ENCODE results near the gene PYDC1. TPM values are rescaled to one million over a fixed set of nuclear protein-coding genes. Genes with fewer than 3 reads are reported as not detected.

The PYDC1 gene
- total RNA-seq, 1 experiment from 2014 or later = not detected

DNA sequence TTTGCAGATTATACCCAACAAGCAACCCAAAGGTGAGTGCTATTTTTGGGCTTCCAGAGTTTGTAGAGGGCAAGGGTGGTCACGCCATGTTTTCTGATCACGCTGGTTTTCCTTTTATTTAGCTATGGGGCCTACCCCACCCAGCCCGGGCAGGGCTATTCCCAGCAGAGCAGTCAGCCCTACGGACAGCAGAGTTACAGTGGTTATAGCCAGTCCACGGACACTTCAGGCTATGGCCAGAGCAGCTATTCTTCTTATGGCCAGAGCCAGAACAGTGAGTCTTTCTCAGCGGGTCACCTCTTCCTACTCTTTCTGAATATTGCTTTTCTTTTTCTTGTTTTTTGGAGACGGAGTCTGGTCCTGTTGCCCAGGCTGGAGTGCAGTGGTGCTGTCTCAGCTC lies 34.5 kb downstream of the PYDC1 start:
- H3K4me3 Mint-ChIP-seq (ENCODE audit: low read depth, unreplicated experiment) = peak overlapping the region; percentile 82
- H3K27ac Mint-ChIP-seq (ENCODE audit: unreplicated experiment) = peak overlapping the region; percentile 13
- no peaks in the 10 kb centered on the region for H3K9me3 Mint-ChIP-seq (ENCODE audit: low read depth, unreplicated experiment)
- H3K4me1 Mint-ChIP-seq (ENCODE audit: low read depth, unreplicated experiment) = peaks cover 53% of the 10 kb centered on the region
- CTCF ChIA-PET = no interaction called here
- H3K27me3 Mint-ChIP-seq (ENCODE audit: unreplicated experiment) = no peaks in the 10 kb centered on the region
- DNase-seq = no peak
- BruUV-seq (replicated peaks) = no TSS peak
- intact Hi-C loops (cut with micrococcal nuclease; ENCODE audit: unreplicated experiment) = loop anchor here (10.0 kb wide), 1 partner anchor 202 kb away; no protein-coding TSS in a partner anchor
- TF ChIP-seq, protein P1, sequence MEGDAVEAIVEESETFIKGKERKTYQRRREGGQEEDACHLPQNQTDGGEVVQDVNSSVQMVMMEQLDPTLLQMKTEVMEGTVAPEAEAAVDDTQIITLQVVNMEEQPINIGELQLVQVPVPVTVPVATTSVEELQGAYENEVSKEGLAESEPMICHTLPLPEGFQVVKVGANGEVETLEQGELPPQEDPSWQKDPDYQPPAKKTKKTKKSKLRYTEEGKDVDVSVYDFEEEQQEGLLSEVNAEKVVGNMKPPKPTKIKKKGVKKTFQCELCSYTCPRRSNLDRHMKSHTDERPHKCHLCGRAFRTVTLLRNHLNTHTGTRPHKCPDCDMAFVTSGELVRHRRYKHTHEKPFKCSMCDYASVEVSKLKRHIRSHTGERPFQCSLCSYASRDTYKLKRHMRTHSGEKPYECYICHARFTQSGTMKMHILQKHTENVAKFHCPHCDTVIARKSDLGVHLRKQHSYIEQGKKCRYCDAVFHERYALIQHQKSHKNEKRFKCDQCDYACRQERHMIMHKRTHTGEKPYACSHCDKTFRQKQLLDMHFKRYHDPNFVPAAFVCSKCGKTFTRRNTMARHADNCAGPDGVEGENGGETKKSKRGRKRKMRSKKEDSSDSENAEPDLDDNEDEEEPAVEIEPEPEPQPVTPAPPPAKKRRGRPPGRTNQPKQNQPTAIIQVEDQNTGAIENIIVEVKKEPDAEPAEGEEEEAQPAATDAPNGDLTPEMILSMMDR (IDR thresholded peaks at IDR 0.05; ENCODE audit: unreplicated experiment) = no peak
- H3K36me3 Mint-ChIP-seq (ENCODE audit: insufficient read depth, unreplicated experiment) = peaks cover 84% of the 10 kb centered on the region

DNA sequence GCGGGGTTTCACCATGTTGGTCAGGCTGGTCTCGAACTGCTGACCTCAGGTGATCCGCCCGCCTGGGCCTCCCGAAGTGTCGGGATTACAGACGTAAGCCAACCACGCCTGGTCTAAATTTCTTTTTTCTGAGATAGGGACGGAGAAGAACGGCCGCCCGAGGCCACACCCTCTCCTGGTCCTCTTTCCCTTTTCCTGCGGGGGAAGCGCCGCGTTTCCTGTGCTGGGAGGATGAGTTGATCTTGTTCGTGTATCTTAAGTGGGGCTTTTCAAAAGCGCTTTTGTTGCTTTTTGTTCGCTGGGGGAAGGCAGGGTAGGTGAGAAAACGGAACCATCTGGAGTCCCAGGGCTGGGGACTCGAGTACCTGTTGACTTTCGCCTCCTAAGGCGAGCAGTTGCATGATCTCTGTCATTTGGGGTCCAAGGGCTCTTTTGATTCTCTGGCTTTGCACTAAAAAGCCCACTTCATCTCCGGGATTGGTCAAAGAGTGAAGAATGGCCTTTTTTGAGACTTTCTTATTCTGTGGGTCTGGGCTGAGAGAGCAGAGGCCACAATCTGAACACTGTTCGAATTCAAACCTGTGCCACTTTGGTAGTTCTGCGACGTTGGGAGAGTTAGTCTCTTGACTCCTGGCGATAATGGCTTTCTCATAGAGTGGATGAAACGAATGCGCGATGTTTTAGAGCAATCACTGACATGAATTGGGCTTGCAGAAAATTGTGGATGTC lies 35.7 kb downstream of the PYDC1 start:
- Mint-ChIP-seq H3K27me3 (ENCODE audit: unreplicated experiment) (no peaks in the 10 kb centered on the region), H3K4me3 (ENCODE audit: low read depth, unreplicated experiment) (peak overlapping the region; percentile 82), H3K4me1 (ENCODE audit: low read depth, unreplicated experiment) (peaks cover 42% of the 10 kb centered on the region), H3K9me3 (ENCODE audit: low read depth, unreplicated experiment) (no peaks in the 10 kb centered on the region), H3K27ac (ENCODE audit: unreplicated experiment) (peak overlapping the region; percentile 97), H3K36me3 (ENCODE audit: insufficient read depth, unreplicated experiment) (peaks cover 73% of the 10 kb centered on the region)
- intact Hi-C loops (cut with micrococcal nuclease; ENCODE audit: unreplicated experiment) = loop anchor here (10.0 kb wide), 1 partner anchor 204 kb away; no protein-coding TSS in a partner anchor
- BruUV-seq (replicated peaks) = TSS peak; percentile 38
- CTCF ChIA-PET = interaction anchor here (0.7 to 1.5 kb wide), 3 partner anchors 97 to 205 kb away, joined by 3 to 8 read pairs (median 4); partner anchors contain the start of gene HSD3B7
- TF ChIP-seq, protein P1 (IDR thresholded peaks at IDR 0.05; ENCODE audit: unreplicated experiment) = no peak
- peak; percentile 29 for DNase-seq

DNA sequence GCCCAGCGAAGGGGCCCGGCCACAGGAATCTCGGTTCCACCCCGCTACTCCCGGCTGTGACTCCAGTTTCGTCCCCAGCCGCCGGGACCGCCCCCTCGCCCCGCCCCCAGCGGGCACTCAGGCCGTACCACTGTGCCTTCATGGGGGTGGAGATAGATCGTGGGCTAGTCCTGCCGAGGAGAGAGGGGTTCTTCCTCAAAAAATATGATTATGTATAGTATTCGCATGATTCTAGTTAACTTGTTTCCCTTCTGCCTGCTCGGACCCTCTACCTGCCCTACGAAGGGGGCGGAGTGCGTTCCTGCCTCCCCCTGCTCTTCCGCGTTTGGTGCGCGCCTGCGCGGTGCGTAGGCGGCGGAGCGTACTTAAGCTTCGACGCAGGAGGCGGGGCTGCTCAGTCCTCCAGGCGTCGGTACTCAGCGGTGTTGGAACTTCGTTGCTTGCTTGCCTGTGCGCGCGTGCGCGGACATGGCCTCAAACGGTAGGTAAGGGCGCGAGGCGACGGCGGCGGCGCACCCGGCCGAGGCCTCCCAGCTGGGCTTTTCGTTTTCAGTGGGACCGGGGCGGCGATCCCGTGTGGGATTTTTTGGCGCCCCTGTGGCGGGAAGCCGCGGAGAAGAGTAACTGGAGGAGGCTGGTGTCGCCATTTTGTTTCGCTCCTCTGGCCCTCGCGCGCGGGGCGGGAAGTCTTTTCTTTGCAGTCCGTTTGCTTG lies 37.0 kb downstream of the PYDC1 start, which contains the start of gene FUS:
FUS (plus strand) TSS at position 393 of the 713 bp plus-strand sequence; CDS start at position 469, 76 bp downstream.
- intact Hi-C loops (cut with micrococcal nuclease; ENCODE audit: unreplicated experiment) = loop anchor here (10.0 kb wide), 1 partner anchor 205 kb away; no protein-coding TSS in a partner anchor
- Mint-ChIP-seq H3K36me3 (ENCODE audit: insufficient read depth, unreplicated experiment) (peaks cover 59% of the 10 kb centered on the region), H3K9me3 (ENCODE audit: low read depth, unreplicated experiment) (no peaks in the 10 kb centered on the region), H3K4me3 (ENCODE audit: low read depth, unreplicated experiment) (peak within 1 kb of the TSS; percentile 82), H3K27me3 (ENCODE audit: unreplicated experiment) (no peaks in the 10 kb centered on the region), H3K4me1 (ENCODE audit: low read depth, unreplicated experiment) (peaks cover 28% of the 10 kb centered on the region), H3K27ac (ENCODE audit: unreplicated experiment) (peak within 1 kb of the TSS; percentile 97)
- TF ChIP-seq, protein P1 (IDR thresholded peaks at IDR 0.05; ENCODE audit: unreplicated experiment) = no peak
- no TSS peak for BruUV-seq (replicated peaks)
- peak; percentile 92 for DNase-seq
- CTCF ChIA-PET = interaction anchor here (0.5 to 1.7 kb wide), 10 partner anchors 22 to 275 kb away, joined by 3 to 9 read pairs (median 5); partner anchors contain the start of genes HSD3B7, KAT8 and PYCARD

DNA sequence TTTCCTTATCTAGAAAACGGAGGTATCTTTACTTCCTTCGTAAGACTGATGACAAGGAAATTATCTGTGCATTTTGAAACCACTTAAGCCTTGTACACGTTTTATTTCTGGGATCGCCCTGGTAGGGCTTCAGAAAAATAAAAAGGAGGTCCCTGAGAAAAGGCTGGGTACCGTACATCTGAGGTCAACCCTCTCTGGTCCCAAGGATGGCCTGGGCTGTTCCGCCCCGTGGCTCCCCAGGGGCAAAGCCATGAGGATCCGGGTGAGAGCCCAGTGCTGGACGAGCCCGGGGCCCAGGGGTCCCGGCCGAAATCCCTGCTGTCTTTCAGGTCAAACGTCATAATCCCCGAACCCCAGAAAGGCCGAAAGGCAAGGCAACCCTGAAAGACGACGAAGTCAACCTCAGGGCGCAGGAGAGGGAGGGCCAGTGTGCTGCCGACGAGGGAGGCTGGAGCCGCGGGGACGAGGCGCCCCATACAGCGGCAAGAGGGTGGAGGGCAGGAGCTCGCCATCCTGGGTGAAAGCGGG lies 37.7 kb downstream of the PYDC1 start:
- peaks cover 53% of the 10 kb centered on the region for H3K36me3 Mint-ChIP-seq (ENCODE audit: insufficient read depth, unreplicated experiment)
- no peaks in the 10 kb centered on the region for H3K9me3 Mint-ChIP-seq (ENCODE audit: low read depth, unreplicated experiment)
- TF ChIP-seq, protein P1 (IDR thresholded peaks at IDR 0.05; ENCODE audit: unreplicated experiment) = no peak
- peaks cover 22% of the 10 kb centered on the region for H3K4me1 Mint-ChIP-seq (ENCODE audit: low read depth, unreplicated experiment)
- H3K27me3 Mint-ChIP-seq (ENCODE audit: unreplicated experiment) = no peaks in the 10 kb centered on the region
- CTCF ChIA-PET = interaction anchor here (1.0 to 1.7 kb wide), 5 partner anchors 25 to 194 kb away, joined by 3 to 9 read pairs (median 5); partner anchors contain the start of gene HSD3B7
- intact Hi-C loops (cut with micrococcal nuclease; ENCODE audit: unreplicated experiment) = no loop called here
- peak overlapping the region; percentile 82 for H3K4me3 Mint-ChIP-seq (ENCODE audit: low read depth, unreplicated experiment)
- H3K27ac Mint-ChIP-seq (ENCODE audit: unreplicated experiment) = peak overlapping the region; percentile 97
- DNase-seq = no peak
- BruUV-seq (replicated peaks) = TSS peak; percentile 91
